Myocyte (in vitro differentiated cells): ENCODE measurements around the gene AP1AR. TPM values are rescaled to one million over a fixed set of nuclear protein-coding genes. Genes with fewer than 3 reads are reported as not detected.
"Not testable (repeated sequence)": the region's sequence is repeated elsewhere in the genome, so short reads cannot be mapped to it uniquely, and the experiment has no call there.

Experiments used
- DNase-seq: peaks from one replicate; pipeline ENCODE4 v3.0.0-alpha.2; 2012; ENCODE audit warnings: low read depth
- total RNA-seq: library from RNA; depleted of rRNA; stranded (reverse); fragments of >200 nt; gene quantifications from 2 replicates; pipeline ENCODE4 v1.2.3, GENCODE V29; 2014

Gene AP1AR
- total RNA-seq, 1 donor from 2014 or later: 22.4 TPM

GRCh38 chr4:112309263-112309791 is 77.7 kb downstream of the AP1AR start:
- not testable (repeated sequence) for DNase-seq

- DNase-seq: no peak
Measured at GRCh38 chr4:112311516-112311915, 79.9 kb downstream of the AP1AR start.

GRCh38 chr4:112312610-112313239 is 81.1 kb downstream of the AP1AR start:
- DNase-seq: no peak

GRCh38 chr4:112315446-112315845 is 83.9 kb downstream of the AP1AR start:
- no peak for DNase-seq

- DNase-seq: no peak
Measured at GRCh38 chr4:112316360-112316759, 84.8 kb downstream of the AP1AR start.

- no peak for DNase-seq
Measured at GRCh38 chr4:112318239-112319142, 86.9 kb downstream of the AP1AR start.

Other genes starting within 250 kb of the AP1AR start
- gene FAM241A, start 86.3 kb upstream of the AP1AR start, total RNA-seq: 0.88 and 1.0 TPM in 2 replicates
- gene TIFA, start 54.1 kb downstream of the AP1AR start, total RNA-seq: 10.8 and 11.6 TPM in 2 replicates
- gene ALPK1, start 65.6 kb downstream of the AP1AR start, total RNA-seq: 16.6 and 24.1 TPM in 2 replicates